H1 (cell line): Measurements from ENCODE around the gene LFNG. TPM values are rescaled to one million over a fixed set of nuclear protein-coding genes. Genes with fewer than 3 reads are reported as not detected.
A peak's percentile ranks its signal among the peaks of the same experiment; 100 is the strongest.

ENCODE experiments used
- CTCF ChIA-PET: fragments of 300-600 bp; sonication (Branson Sonifier 250); formaldehyde crosslinking; loops from one replicate; lab custom pipeline; 2021; ENCODE audit not compliant: partially characterized antibody; lab: Charles Lee
- POLR2A ChIA-PET: fragments of 300-600 bp; sonication (Branson Sonifier 250); formaldehyde crosslinking; loops from one replicate; lab custom pipeline; 2021; ENCODE audit warnings: inconsistent platforms; ENCODE audit not compliant: partially characterized antibody; lab: Charles Lee
- DNase-seq, 2 experiments: peaks; one replicate each; pipeline versions ENCODE4 v3.0.0 to v3.0.0-alpha.2; 2010 to 2022; ENCODE audit warnings: low spot score in 2 of 2, low read depth in 1 of 2, mixed read lengths in 1 of 2
- FAIRE-seq: peaks from 2 replicates; lab custom pipeline; 2011; peaks lifted over from hg19 to GRCh38; lab: Jason Lieb, UNC
- H2AFZ ChIP-seq: 2 replicates; pipeline ENCODE4 v1.8.1; 2012; ENCODE audit warnings: low read length, inconsistent platforms
- H2AK5ac ChIP-seq: 2 replicates; pipeline ENCODE4 v1.6.1; 2013; ENCODE audit warnings: low read depth, low read length
- H2BK120ac ChIP-seq: replicated peaks from 2 replicates; pipeline ENCODE3; 2013; ENCODE audit warnings: low read depth, low read length, inconsistent platforms
- H2BK12ac ChIP-seq: 2 replicates; pipeline ENCODE4 v1.6.1; 2013; ENCODE audit warnings: low read depth, low read length
- H2BK15ac ChIP-seq: 2 replicates; pipeline ENCODE4 v1.6.1; 2013; ENCODE audit warnings: low read length
- H2BK20ac ChIP-seq: 2 replicates; pipeline ENCODE4 v1.6.1; 2013; ENCODE audit warnings: low read length
- H2BK5ac ChIP-seq: 2 replicates; pipeline ENCODE4 v1.6.1; 2013; ENCODE audit warnings: low read depth, low read length
- H3K14ac ChIP-seq: 2 replicates; pipeline ENCODE4 v1.6.1; 2013; ENCODE audit warnings: inconsistent platforms; ENCODE audit not compliant: insufficient read length
- H3K18ac ChIP-seq: 2 replicates; pipeline ENCODE4 v1.6.1; 2013; ENCODE audit warnings: low read length; ENCODE audit errors: extremely low read depth
- H3K23ac ChIP-seq: 2 replicates; pipeline ENCODE4 v1.6.1; 2013; ENCODE audit warnings: inconsistent platforms; ENCODE audit not compliant: insufficient read length
- H3K23me2 ChIP-seq: 2 replicates; pipeline ENCODE4 v1.6.1; 2013; ENCODE audit warnings: low read depth, low read length
- H3K27ac ChIP-seq: 2 replicates; pipeline ENCODE4 v1.6.1; 2011; ENCODE audit warnings: low read depth, low read length, inconsistent platforms
- H3K27me3 ChIP-seq, 4 experiments: replicated peaks in 1 of 4; 1 replicate in 1 of 4; 2 replicates in 3 of 4; pipeline versions ENCODE4 v1.6.1 to v1.8.1; 2011 to 2013; ENCODE audit warnings: low read length in 3 of 4, mild to moderate bottlenecking in 3 of 4, inconsistent platforms in 2 of 4, mixed read lengths in 2 of 4, moderate library complexity in 1 of 4; ENCODE audit not compliant: control insufficient read depth in 3 of 4, insufficient read depth in 3 of 4; ENCODE audit errors: extremely low read depth in 1 of 4
- H3K36me3 ChIP-seq, 4 experiments: 2 replicates each; pipeline versions ENCODE4 v1.6.1 to v1.8.1; 2011 to 2013; ENCODE audit warnings: mild to moderate bottlenecking in 4 of 4, low read length in 3 of 4, moderate library complexity in 2 of 4, control low read depth in 1 of 4, inconsistent platforms in 1 of 4; ENCODE audit not compliant: insufficient read depth in 4 of 4, control insufficient read depth in 2 of 4
- H3K4ac ChIP-seq: replicated peaks from 2 replicates; pipeline ENCODE3; 2013; ENCODE audit warnings: low read length, low read depth, mixed read lengths, inconsistent platforms; ENCODE audit not compliant: insufficient read length
- H3K4me1 ChIP-seq, 4 experiments: replicated peaks in 1 of 4; 1 replicate in 1 of 4; 2 replicates in 3 of 4; pipeline versions ENCODE4 v1.6.1 to v1.8.1; 2011 to 2013; ENCODE audit warnings: low read length in 3 of 4, inconsistent platforms in 2 of 4, mixed read lengths in 1 of 4; ENCODE audit not compliant: insufficient read depth in 4 of 4, control insufficient read depth in 3 of 4
- H3K4me2 ChIP-seq, 2 experiments: 2 replicates each; pipeline versions ENCODE4 v1.6.1 to v1.8.1; 2011 to 2013; ENCODE audit warnings: low read depth in 2 of 2, low read length in 2 of 2, control low read depth in 1 of 2, inconsistent platforms in 1 of 2, mild to moderate bottlenecking in 1 of 2; ENCODE audit not compliant: insufficient read depth in 1 of 2
- H3K4me3 ChIP-seq, 4 experiments: fragments of 200-600, 300-600 bp in 1 of 4; sonication (generic), shearing (Covaris generic), sonication (Bioruptor Twin) in 1 of 4; 2 replicates each; pipeline versions ENCODE4 v1.5.1 to v1.8.1; 2011 to 2016; ENCODE audit warnings: low read length in 4 of 4, low read depth in 3 of 4, control low read depth in 2 of 4, inconsistent platforms in 2 of 4, mild to moderate bottlenecking in 2 of 4, mixed read lengths in 1 of 4, moderate library complexity in 1 of 4; ENCODE audit not compliant: insufficient read depth in 2 of 4; ENCODE audit errors: extremely low read depth in 1 of 4
- H3K56ac ChIP-seq: replicated peaks from 2 replicates; pipeline ENCODE3; 2013; ENCODE audit warnings: low read depth, mild to moderate bottlenecking, mixed read lengths, low read length, inconsistent platforms; ENCODE audit not compliant: insufficient read length
- H3K79me1 ChIP-seq: 2 replicates; pipeline ENCODE4 v1.6.1; 2013; ENCODE audit warnings: low read depth, low read length, control low read depth
- H3K79me2 ChIP-seq, 2 experiments: 2 replicates each; pipeline versions ENCODE4 v1.6.1 to v1.8.1; 2012 to 2013; ENCODE audit warnings: low read length in 2 of 2, mild to moderate bottlenecking in 2 of 2, inconsistent platforms in 1 of 2; ENCODE audit not compliant: insufficient read depth in 2 of 2, control insufficient read depth in 1 of 2
- H3K9ac ChIP-seq, 4 experiments: replicated peaks in 1 of 4; 1 replicate in 1 of 4; 2 replicates in 3 of 4; pipeline versions ENCODE4 v1.6.1 to v1.8.1; 2011 to 2013; ENCODE audit warnings: low read depth in 3 of 4, low read length in 3 of 4, control low read depth in 2 of 4, mild to moderate bottlenecking in 2 of 4, moderate library complexity in 2 of 4, inconsistent platforms in 1 of 4; ENCODE audit errors: extremely low read depth in 1 of 4
- H3K9me3 ChIP-seq, 2 experiments: 2 replicates each; pipeline versions ENCODE4 v1.6.1 to v1.8.1; 2012 to 2013; ENCODE audit warnings: mild to moderate bottlenecking in 2 of 2, moderate library complexity in 2 of 2, control low read depth in 1 of 2, inconsistent platforms in 1 of 2, low read depth in 1 of 2, low read length in 1 of 2, mixed read lengths in 1 of 2; ENCODE audit not compliant: insufficient read depth in 2 of 2
- H4K20me1 ChIP-seq, 2 experiments: replicated peaks in 1 of 2; 2 replicates each; pipeline versions ENCODE3 to v1.8.1; 2011 to 2013; ENCODE audit warnings: inconsistent platforms in 2 of 2, low read length in 2 of 2, mild to moderate bottlenecking in 1 of 2; ENCODE audit not compliant: insufficient read depth in 2 of 2, control insufficient read depth in 1 of 2
- H4K5ac ChIP-seq: 2 replicates; pipeline ENCODE4 v1.6.1; 2013; ENCODE audit warnings: low read length, low read depth, mixed read lengths, inconsistent platforms; ENCODE audit not compliant: insufficient read length
- H4K8ac ChIP-seq: 2 replicates; pipeline ENCODE4 v1.8.0; 2013; ENCODE audit warnings: mild to moderate bottlenecking, moderate library complexity, low read length, inconsistent platforms; ENCODE audit not compliant: insufficient read depth; ENCODE audit errors: extremely low read depth
- H4K91ac ChIP-seq: replicated peaks from 2 replicates; pipeline ENCODE3; 2013; ENCODE audit warnings: low read length, mixed read lengths, inconsistent platforms; ENCODE audit not compliant: insufficient read length
- BRCA1 ChIP-seq: IDR thresholded peaks from 2 replicates; pipeline ENCODE4 v1.6.1; 2012; ENCODE audit warnings: low read depth, low read length, improper control_type of control experiment
- CBX5 ChIP-seq: fragments of 300-800, 300-1000 bp; sonication (generic); IDR thresholded peaks from 2 replicates; pipeline ENCODE4 v1.7.1; 2016; ENCODE audit warnings: antibody characterized with exemption, low read length, low read depth
- CBX8 ChIP-seq: fragments of 300-800, 300-1000 bp; sonication (generic); IDR thresholded peaks from 2 replicates; pipeline ENCODE4 v1.7.1; 2016; ENCODE audit warnings: low read depth, low read length, borderline replicate concordance
- CTBP2 ChIP-seq: IDR thresholded peaks from 2 replicates; pipeline ENCODE4 v1.7.0; 2011; ENCODE audit warnings: borderline replicate concordance, mild to moderate bottlenecking, moderate library complexity, mixed read lengths, low read length; ENCODE audit not compliant: insufficient read depth, insufficient read length
- E2F6 ChIP-seq: IDR thresholded peaks from 2 replicates; pipeline ENCODE4 v1.6.1; 2012; ENCODE audit warnings: inconsistent platforms
- PHF8 ChIP-seq: fragments of 200-600 bp; sonication (generic); conservative IDR thresholded peaks from 2 replicates; pipeline ENCODE4 v1.7.1; 2012; ENCODE audit warnings: low read depth, mild to moderate bottlenecking, inconsistent platforms, low read length, moderate library complexity
- RXRA ChIP-seq: IDR thresholded peaks from 2 replicates; pipeline ENCODE4 v1.6.1; 2011; ENCODE audit warnings: low read depth, mild to moderate bottlenecking, low read length, moderate library complexity; ENCODE audit not compliant: insufficient read depth
- SRF ChIP-seq: IDR thresholded peaks from 2 replicates; pipeline ENCODE4 v1.6.1; 2011; ENCODE audit warnings: mild to moderate bottlenecking, low read depth, low read length, moderate library complexity
- TAF1 ChIP-seq: IDR thresholded peaks from 2 replicates; pipeline ENCODE4 v1.6.1; 2011; ENCODE audit warnings: mild to moderate bottlenecking, low read depth, low read length
- TBP ChIP-seq: IDR thresholded peaks from 2 replicates; pipeline ENCODE4 v1.6.1; 2011; ENCODE audit warnings: low read depth, low read length, improper control_type of control experiment
- TCF12 ChIP-seq: IDR thresholded peaks from 2 replicates; pipeline ENCODE4 v1.6.1; 2011; ENCODE audit warnings: low read depth, mild to moderate bottlenecking, low read length
- YY1 ChIP-seq: IDR thresholded peaks from 2 replicates; pipeline ENCODE4 v1.6.1; 2011; ENCODE audit warnings: low read depth, mild to moderate bottlenecking, low read length
- WGBS, 2 experiments: shearing (Covaris generic) in 1 of 2; methylation state at CpG; one replicate each; pipeline versions ENCODE4 v1.1.6 to v1.1.7; 2013 to 2015; ENCODE audit warnings: low lambda C conversion rate in 2 of 2, mixed read lengths in 2 of 2, inconsistent platforms in 1 of 2, low coverage in 1 of 2, missing lambda C conversion rate in 1 of 2; ENCODE audit not compliant: insufficient replicate concordance in 2 of 2, insufficient coverage in 1 of 2, insufficient read length in 1 of 2; ENCODE audit errors: extremely low coverage in 1 of 2, missing lambda C conversion rate in 1 of 2; 5-methylcytosine and 5-hydroxymethylcytosine counted together
- polyA plus RNA-seq, 7 experiments: library from polyadenylated mRNA; depleted of rRNA in 3 of 7; stranded (reverse) in 5 of 7; unstranded in 2 of 7; fragments of >200 nt in 5 of 7; fragments of 200-250 nt in 2 of 7; gene quantifications; 1 replicate in 5 of 7; 2 replicates in 1 of 7; 4 replicates in 1 of 7; pipeline versions ENCODE4 v1.2.1 to v1.2.3, GENCODE V29; 2011 to 2013; ENCODE audit warnings: missing spikeins in 2 of 7, mixed read lengths in 2 of 7
- total RNA-seq: library from RNA; stranded (reverse); fragmentation: NEBNext Ultra II Directional; extraction: Animal tissue kit (Norgen Biotek cat#: 25700); gene quantifications from 2 replicates; pipeline ENCODE4 v1.2.1, GENCODE V29; 2021

The LFNG gene
- total and polyA plus RNA-seq, 2 of the 8 experiments (the other 6 are each of a cell fraction or from before 2014, with no cell fraction given): 31.6 to 35.6 TPM

GRCh38 chr7:2523461-2523936, 3.9 kb downstream of the LFNG start:
- Histone ChIP-seq H3K27ac (peak overlapping the region; percentile 78), H3K4ac (peak overlapping the region; percentile 97), H3K9ac (peak overlapping the region in 3 of 4 experiments; percentile 8 to 63 (median 63); a peak in 4 of 7 replicates), H4K8ac (peak overlapping the region; percentile 88; the same call in 1 of the 2 replicates), H3K4me1 (peaks cover 0 to 58% (median 49%) of the 10 kb centered on the region in 4 experiments; a peak in 6 of 7 replicates), H2BK15ac (peak overlapping the region; percentile 88), H2BK5ac (peak overlapping the region; percentile 99; the same call in 1 of the 2 replicates), H3K4me2 (peak overlapping the region; percentile 67 to 85), H2AK5ac (peak overlapping the region; percentile 91; the same call in 1 of the 2 replicates), H3K23me2 (peaks cover 21% of the 10 kb centered on the region), H4K5ac (peak overlapping the region; percentile 96), H3K79me2 (peaks cover 0 to 20% of the 10 kb centered on the region in 2 experiments; a peak in 3 of 4 replicates), H3K79me1 (no peaks in the 10 kb centered on the region; the same call in 1 of the 2 replicates), H2BK120ac (peak overlapping the region; percentile 91), H3K27me3 (peaks cover 0 to 12% (median 5%) of the 10 kb centered on the region in 4 experiments; a peak in 6 of 7 replicates), H2BK20ac (peak overlapping the region; percentile 89), H3K56ac (peak overlapping the region; percentile 61), H4K20me1 (peaks cover 18 to 36% of the 10 kb centered on the region in 2 experiments), H2AFZ (no peak overlapping the region), H3K23ac (no peak overlapping the region), H3K4me3 (peak overlapping the region in 3 of 4 experiments; percentile 23 to 73 (median 38); a peak in 5 of 8 replicates), H4K91ac (peak overlapping the region; percentile 100), H3K36me3 (peaks cover 6 to 26% (median 17%) of the 10 kb centered on the region in 4 experiments; a peak in 6 of 8 replicates), H3K9me3 (no peaks in the 10 kb centered on the region), H3K14ac (no peak overlapping the region), H3K18ac (peak overlapping the region; percentile 99), H2BK12ac (peak overlapping the region; percentile 99)
- WGBS, 2 experiments: 5% methylated on average over 19 of the region's 22 CpGs; no CpG with 5 or more reads in 1 of the 2 experiments
- peak in 1 of 2 experiments; percentile 83 for DNase-seq
- no peak for FAIRE-seq
- ChIA-PET POLR2A (interaction anchor here (0.6 to 3.6 kb wide), 16 partner anchors 14 to 122 kb away, joined by 3 to 16 read pairs (median 3); partner anchors contain the start of gene TTYH3), CTCF (interaction anchor here (0.9 to 6.9 kb wide), 5 partner anchors 19 to 73 kb away, joined by 3 to 42 read pairs (median 4); no protein-coding TSS in a partner anchor)
- TF ChIP-seq YY1 (no peak), TAF1 (no peak), TBP (no peak), TCF12 (0 out of 2 replicates have a peak, but pooled peaks have one; percentile 36), SRF (no peak), CTBP2 (peak; percentile 40), RXRA (no peak), BRCA1 (no peak), PHF8 (no peak), CBX5 (no peak), E2F6 (peak; percentile 27; the same call in 1 of the 2 replicates), CBX8 (no peak)
